ENCODE measurements around the gene ZBTB5. TPM values are rescaled to one million over a fixed set of nuclear protein-coding genes. Genes with fewer than 3 reads are reported as not detected.
"Not testable (repeated sequence)": the region's sequence is repeated elsewhere in the genome, so short reads cannot be mapped to it uniquely, and the experiment has no call there.

ZBTB5 gene
- total RNA-seq, 2 donors from 2014 or later, result 8.5 TPM

DNA sequence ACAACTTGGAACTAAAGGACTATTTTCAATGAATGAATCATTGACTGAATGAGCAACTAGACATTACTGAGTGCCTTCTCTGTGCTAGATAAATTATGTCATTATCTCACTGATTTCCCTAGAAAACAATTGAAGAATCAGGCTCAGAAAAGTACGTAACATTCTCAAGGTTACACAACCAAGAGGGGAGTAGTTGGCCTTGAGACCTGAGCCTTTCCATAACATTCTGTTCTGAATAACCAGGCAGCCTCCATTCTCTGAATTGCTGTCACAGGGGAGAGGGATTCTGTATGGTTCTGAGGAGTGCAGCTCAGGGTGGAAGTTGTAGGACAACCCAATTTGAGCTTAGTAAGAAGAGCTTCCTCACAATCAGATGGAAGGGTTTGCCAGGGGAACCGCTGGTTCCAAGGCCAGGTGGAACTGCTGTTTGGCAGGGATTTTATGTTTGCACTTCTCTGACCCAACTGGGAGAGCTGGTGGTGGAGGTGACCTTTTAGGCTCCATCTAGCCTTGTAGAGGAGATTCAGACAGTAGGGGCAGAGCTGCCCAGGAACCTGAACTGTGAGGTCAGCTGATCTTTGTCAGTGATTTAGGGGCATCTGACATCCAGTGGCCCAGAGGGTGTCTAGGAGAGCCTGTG lies 36.8 kb upstream of the ZBTB5 start:
- DNase-seq (ENCODE audit: low spot score), result no peak
- Mint-ChIP-seq H3K27me3 (no peaks in the 10 kb centered on the region), H3K27ac (peak overlapping the region; percentile 92 to 99), H3K4me1 (ENCODE audit: low read depth in 2 of 2) (peaks cover 46 to 50% of the 10 kb centered on the region in 2 donors), H3K36me3 (peaks cover 41% of the 10 kb centered on the region), H3K4me3 (no peak overlapping the region), H3K9me3 (no peaks in the 10 kb centered on the region)
- no peak for ATAC-seq

DNA sequence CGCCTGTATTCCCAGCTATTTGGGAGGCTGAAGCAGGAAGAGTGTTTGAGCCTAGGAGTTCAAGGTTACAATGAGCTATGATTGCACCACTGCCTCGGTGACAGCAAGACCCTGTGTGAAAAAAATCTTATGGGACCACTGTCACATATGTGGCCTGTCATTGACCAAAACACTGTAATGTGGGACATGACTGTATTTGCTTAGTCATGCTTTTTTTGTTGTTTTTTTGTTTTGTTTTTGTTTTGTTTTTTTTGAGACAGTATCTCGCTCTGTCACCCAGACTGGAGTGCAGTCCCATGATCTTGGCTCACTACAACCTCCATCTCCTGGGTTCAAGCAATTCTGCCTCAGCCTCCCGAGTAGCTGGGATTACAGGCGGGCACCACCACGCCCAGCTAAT lies 34.0 kb upstream of the ZBTB5 start:
- no peak overlapping the region for H3K4me3 Mint-ChIP-seq
- DNase-seq (ENCODE audit: low spot score) (no peak), ATAC-seq (no peak)
- no peaks in the 10 kb centered on the region for H3K9me3 Mint-ChIP-seq
- H3K4me1 Mint-ChIP-seq (ENCODE audit: low read depth in 2 of 2), result peaks cover 26 to 28% of the 10 kb centered on the region in 2 donors
- H3K36me3 Mint-ChIP-seq, result peaks cover 46% of the 10 kb centered on the region
- H3K27ac Mint-ChIP-seq, result no peak overlapping the region
- H3K27me3 Mint-ChIP-seq, result no peaks in the 10 kb centered on the region

DNA sequence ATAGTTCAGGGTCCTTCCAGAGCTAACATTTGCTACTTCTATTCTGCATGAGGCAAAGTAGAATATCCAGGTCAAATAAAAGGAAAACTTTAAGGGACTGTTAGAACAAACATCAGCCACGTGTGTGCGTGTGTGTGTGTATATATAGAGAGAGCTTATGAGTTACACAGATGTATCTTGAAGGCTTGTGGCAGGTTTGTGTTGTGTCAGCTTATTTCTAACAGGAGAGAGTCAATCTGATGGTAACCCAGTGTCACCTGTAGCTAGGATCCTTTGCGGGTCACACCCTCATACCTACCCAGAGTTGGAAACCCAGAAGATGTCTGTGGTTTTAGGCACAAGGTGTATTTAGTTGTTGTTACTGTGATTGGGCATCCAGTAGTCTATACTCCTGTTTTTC lies 33.2 kb upstream of the ZBTB5 start:
- no peak overlapping the region for H3K27ac Mint-ChIP-seq
- no peaks in the 10 kb centered on the region for H3K9me3 Mint-ChIP-seq
- H3K4me1 Mint-ChIP-seq (ENCODE audit: low read depth in 2 of 2), result peaks cover 20 to 23% of the 10 kb centered on the region in 2 donors
- ATAC-seq, result no peak
- DNase-seq (ENCODE audit: low spot score), result no peak
- no peaks in the 10 kb centered on the region for H3K27me3 Mint-ChIP-seq
- no peak overlapping the region for H3K4me3 Mint-ChIP-seq
- H3K36me3 Mint-ChIP-seq, result peaks cover 41% of the 10 kb centered on the region

DNA sequence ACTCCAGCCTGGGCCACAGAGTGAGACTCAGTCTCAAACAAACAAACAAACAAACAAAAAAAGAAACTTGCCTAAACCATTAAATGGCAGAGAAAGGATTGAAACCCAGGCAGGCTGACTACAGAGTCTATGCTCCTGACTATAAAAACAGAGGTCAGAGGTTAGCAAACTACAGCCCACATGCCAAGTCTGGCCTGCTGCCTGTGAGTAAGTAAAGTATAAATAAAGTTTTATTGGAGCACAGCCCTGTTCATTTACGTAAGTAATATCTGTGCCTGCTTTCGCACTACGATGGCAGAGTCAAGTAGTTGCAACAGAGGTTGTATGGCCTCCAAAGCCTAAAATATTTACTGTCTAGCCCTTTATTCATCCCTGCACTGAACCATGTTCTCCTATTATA lies 32.1 kb upstream of the ZBTB5 start:
- H3K9me3 Mint-ChIP-seq, result no peaks in the 10 kb centered on the region
- H3K4me1 Mint-ChIP-seq (ENCODE audit: low read depth in 2 of 2), result peaks cover 9 to 16% of the 10 kb centered on the region in 2 donors
- ATAC-seq, result no peak
- no peaks in the 10 kb centered on the region for H3K27me3 Mint-ChIP-seq
- peaks cover 43% of the 10 kb centered on the region for H3K36me3 Mint-ChIP-seq
- no peak overlapping the region for H3K27ac Mint-ChIP-seq
- H3K4me3 Mint-ChIP-seq, result no peak overlapping the region
- DNase-seq (ENCODE audit: low spot score), result no peak

DNA sequence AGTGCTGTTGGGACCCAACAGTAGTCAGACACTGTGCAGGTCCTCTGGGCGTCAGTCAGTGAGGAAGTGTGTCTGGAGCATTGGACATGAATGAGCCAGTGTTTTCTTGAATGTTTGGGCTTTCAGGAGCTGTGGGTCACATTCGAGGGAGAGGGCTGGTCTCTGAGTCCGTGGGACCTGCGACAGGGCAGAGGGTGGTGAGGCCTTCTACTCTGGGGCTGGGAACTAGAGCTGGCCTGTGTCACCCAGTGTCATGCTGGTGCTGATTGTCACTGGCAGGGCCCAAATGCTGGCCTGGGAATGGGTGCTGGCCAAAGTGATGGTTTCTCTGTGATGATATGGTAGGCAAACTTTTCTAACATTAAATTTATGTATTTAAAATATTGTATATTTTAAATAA lies 30.8 kb upstream of the ZBTB5 start:
- Mint-ChIP-seq H3K4me3 (no peak overlapping the region), H3K4me1 (ENCODE audit: low read depth in 2 of 2) (peaks cover 0 to 11% of the 10 kb centered on the region in 2 donors), H3K9me3 (no peaks in the 10 kb centered on the region), H3K27ac (no peak overlapping the region), H3K27me3 (no peaks in the 10 kb centered on the region), H3K36me3 (peaks cover 33% of the 10 kb centered on the region)
- no peak for ATAC-seq
- no peak for DNase-seq (ENCODE audit: low spot score)

DNA sequence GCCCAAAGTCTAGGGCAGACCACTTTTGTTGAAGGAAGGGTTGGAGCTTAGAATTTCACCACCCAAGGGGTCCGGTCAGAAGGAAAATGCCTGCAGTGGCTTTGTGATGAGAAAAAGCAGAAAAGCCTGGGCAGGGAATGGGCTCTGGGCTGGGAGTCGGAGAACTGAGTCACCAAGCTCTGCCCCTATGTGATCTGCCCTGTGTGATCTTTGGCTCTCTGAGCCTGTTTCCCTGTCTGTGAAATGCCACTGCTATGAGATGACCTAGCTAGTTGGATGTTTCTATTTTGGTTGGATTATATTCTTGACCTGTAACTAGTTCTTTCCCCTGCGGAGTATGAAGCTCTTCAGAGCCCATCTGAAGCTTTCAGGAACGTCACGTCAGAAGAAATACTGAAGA lies 30.3 kb upstream of the ZBTB5 start:
- H3K27me3 Mint-ChIP-seq, result no peaks in the 10 kb centered on the region

DNA sequence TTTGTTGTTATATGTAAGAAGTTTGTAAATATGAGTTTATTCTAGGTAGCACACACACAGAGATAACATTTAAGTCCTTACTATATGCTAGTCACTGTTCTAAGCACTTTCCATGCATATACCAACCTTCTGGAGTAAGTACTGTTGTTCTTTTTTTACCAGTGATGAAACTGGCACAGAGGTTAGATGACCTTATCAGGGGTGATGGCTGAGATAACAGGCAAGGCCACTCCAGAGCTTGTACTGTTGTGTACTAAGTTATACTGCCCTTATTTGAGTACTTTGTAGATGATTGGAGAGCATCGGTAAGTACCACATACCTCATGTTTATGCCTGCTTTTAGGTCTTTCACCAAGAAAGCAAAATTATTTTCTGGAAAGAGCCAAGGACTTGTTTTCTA lies 26.7 kb upstream of the ZBTB5 start:
- ATAC-seq, result no peak
- no peaks in the 10 kb centered on the region for H3K27me3 Mint-ChIP-seq
- DNase-seq (ENCODE audit: low spot score), result no peak
- no peak overlapping the region for H3K4me3 Mint-ChIP-seq
- H3K4me1 Mint-ChIP-seq (ENCODE audit: low read depth in 2 of 2), result peaks cover 19 to 28% of the 10 kb centered on the region in 2 donors
- H3K36me3 Mint-ChIP-seq, result peaks cover 28% of the 10 kb centered on the region
- H3K9me3 Mint-ChIP-seq, result no peaks in the 10 kb centered on the region
- H3K27ac Mint-ChIP-seq, result no peak overlapping the region

More for the DNA sequence above, 30.3 kb upstream of the ZBTB5 start:
- H3K4me3 Mint-ChIP-seq, result no peak overlapping the region
- ATAC-seq (no peak), DNase-seq (ENCODE audit: low spot score) (no peak)
- peaks cover 4 to 11% of the 10 kb centered on the region in 2 donors for H3K4me1 Mint-ChIP-seq (ENCODE audit: low read depth in 2 of 2)
- H3K36me3 Mint-ChIP-seq, result peaks cover 36% of the 10 kb centered on the region
- H3K9me3 Mint-ChIP-seq, result no peaks in the 10 kb centered on the region
- no peak overlapping the region for H3K27ac Mint-ChIP-seq

DNA sequence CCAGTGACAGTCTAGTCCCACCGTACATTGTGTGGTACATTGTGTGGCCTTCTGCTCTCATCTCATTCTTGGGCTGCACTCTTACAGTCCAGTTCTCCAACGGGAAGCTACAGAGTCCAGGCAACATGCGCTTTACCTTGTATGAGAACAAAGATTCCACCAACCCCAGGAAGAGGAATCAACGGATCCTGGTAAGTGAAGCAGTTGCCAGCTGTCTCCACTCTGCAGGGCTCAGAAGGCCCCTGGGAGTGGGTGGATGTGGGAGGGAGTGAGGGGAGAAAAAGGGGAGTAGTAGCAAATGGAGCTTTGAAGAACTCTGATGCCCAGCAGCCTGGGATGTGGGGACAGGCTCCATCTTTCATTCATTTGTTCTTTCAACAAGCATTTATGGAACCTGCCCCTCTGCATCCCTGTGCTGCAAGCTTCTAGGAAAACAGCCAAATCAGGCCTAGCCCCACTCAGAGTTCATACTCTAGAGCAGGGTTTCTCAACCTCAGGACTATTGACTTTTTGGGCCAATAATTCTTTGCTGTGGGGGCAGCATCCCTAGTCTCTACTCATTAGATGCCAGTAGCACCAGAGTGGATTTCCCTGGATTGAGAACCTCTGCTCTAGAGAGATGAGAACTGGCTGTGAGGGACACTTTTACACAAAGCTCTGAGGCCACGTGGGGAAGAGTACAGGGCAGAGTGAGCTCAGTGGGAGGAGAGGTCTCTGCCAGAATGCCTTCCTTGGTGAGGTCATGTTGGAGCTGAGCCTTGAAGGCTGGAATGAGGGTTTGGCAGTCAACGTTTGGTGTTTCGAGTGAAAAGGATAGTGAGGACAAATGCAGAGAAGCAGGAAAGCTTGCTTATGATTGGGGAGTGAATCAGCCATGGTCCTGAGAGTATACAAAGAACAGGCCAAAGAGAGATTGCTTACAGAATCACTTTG lies 21.6 kb upstream of the ZBTB5 start:
- H3K27me3 Mint-ChIP-seq, result peaks cover under 1 to 2% of the 10 kb centered on the region in 2 donors
- ATAC-seq (no peak), DNase-seq (ENCODE audit: low spot score) (no peak)
- no peaks in the 10 kb centered on the region for H3K9me3 Mint-ChIP-seq
- peaks cover 12% of the 10 kb centered on the region for H3K36me3 Mint-ChIP-seq
- H3K27ac Mint-ChIP-seq, result peak overlapping the region; percentile 92
- peak overlapping the region; percentile 98 for H3K4me3 Mint-ChIP-seq
- H3K4me1 Mint-ChIP-seq (ENCODE audit: low read depth in 2 of 2), result peaks cover 28 to 47% of the 10 kb centered on the region in 2 donors

DNA sequence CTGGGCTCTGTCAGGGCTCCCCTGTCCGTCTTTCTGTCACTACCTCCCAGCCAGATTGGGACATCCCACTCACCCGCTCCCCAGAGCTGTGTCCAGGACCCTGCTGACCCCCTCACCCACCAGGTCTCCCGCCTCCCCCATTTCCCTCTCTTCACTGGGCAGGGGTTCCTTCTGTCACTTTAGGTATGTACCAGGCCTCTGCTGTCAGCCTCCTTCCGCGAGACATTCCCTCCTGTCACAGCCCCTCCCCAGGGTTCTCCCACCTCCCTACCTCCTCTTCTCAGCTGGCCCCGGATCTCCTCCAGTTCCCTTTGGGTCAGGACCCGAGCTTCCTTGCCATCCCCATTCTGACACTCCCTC lies 21.0 kb upstream of the ZBTB5 start:
- Mint-ChIP-seq H3K4me1 (ENCODE audit: low read depth in 2 of 2) (peaks cover 28 to 47% of the 10 kb centered on the region in 2 donors), H3K9me3 (no peaks in the 10 kb centered on the region), H3K27me3 (peaks cover 6 to 9% of the 10 kb centered on the region in 2 donors), H3K36me3 (peaks cover 12% of the 10 kb centered on the region), H3K4me3 (peak overlapping the region; percentile 98), H3K27ac (peak overlapping the region; percentile 92)
- ATAC-seq, result no peak
- no peak for DNase-seq (ENCODE audit: low spot score)

DNA sequence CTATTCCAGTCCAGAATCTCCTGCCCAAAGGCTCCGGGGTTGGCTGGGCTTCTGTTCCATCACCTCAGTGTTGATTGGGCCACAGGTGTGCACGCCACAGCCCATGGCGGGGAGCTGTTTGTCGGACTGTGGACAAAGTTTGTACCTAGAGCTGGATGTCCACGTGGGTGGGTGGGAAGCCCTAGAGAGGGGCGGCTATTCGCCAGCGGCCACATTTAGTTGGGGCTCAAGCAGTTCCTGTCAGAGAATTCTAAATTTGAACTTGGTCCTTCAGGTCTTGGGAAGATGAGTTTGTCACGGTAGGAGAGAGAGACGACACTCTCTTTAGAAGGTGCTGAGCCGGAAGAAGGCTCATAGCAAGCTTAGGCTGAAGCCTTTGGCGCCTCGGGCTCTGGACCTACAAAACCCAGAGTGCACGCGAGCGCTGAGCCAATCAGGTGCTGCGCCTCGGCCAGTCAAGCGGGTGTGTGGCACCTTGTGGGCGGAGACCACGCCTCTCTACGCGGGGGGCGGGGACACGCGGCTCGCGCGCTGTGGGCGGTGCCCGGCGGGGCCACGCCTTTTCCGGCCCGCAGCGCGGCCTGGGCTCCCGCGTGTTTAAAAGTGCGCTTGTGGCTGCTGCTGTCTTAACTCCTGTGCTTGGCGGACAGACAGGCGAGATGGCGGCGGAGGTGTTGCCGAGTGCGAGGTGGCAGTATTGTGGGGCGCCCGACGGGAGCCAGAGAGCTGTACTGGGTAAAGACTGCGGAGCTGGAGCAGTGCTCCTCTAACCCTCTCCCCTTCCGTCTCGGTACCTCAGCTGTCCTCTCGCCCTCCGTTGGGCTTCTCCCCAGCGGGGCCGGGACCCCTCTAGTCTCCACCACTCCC lies 20.4 kb upstream of the ZBTB5 start, which contains the start of gene POLR1E:
TSS of gene POLR1E (plus strand) at position 560 of the 867 bp plus-strand sequence. CDS start at position 660, 100 bp downstream.
- DNase-seq (ENCODE audit: low spot score), result peak; percentile 97
- peaks cover 28 to 43% of the 10 kb centered on the region in 2 donors for H3K4me1 Mint-ChIP-seq (ENCODE audit: low read depth in 2 of 2)
- H3K36me3 Mint-ChIP-seq, result peaks cover 7% of the 10 kb centered on the region
- peak within 1 kb of the TSS; percentile 98 for H3K4me3 Mint-ChIP-seq
- H3K9me3 Mint-ChIP-seq, result no peaks in the 10 kb centered on the region
- H3K27me3 Mint-ChIP-seq, result peaks cover 6 to 11% of the 10 kb centered on the region in 2 donors
- peak within 1 kb of the TSS; percentile 92 for H3K27ac Mint-ChIP-seq
- ATAC-seq, result peak; percentile 99 to 100

DNA sequence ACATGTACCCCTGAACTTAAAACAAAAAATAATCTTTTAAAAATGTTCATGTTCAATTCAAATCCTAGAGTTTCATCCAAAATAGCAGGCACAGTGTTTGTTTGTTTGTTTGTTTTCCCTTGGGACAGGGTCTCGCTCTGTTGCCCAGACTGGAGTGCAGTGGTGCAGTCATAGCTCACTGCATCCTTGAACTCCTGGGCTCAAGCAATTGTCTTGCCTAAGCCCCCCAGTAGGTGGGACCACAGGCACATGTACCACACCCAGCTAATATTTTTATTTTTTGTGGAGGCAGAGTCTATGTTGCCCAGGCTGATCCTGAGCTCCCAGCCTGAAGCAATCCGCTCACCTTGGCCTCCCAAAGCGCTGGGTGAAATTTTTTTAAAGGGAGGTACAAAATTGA lies 15.5 kb upstream of the ZBTB5 start:
- H3K27ac Mint-ChIP-seq, result no peak overlapping the region
- no peaks in the 10 kb centered on the region for H3K9me3 Mint-ChIP-seq
- peaks cover 9 to 11% of the 10 kb centered on the region in 2 donors for H3K4me1 Mint-ChIP-seq (ENCODE audit: low read depth in 2 of 2)
- ATAC-seq (no peak), DNase-seq (ENCODE audit: low spot score) (no peak)
- H3K27me3 Mint-ChIP-seq, result peaks cover 26 to 37% of the 10 kb centered on the region in 2 donors
- no peaks in the 10 kb centered on the region for H3K36me3 Mint-ChIP-seq
- no peak overlapping the region for H3K4me3 Mint-ChIP-seq

DNA sequence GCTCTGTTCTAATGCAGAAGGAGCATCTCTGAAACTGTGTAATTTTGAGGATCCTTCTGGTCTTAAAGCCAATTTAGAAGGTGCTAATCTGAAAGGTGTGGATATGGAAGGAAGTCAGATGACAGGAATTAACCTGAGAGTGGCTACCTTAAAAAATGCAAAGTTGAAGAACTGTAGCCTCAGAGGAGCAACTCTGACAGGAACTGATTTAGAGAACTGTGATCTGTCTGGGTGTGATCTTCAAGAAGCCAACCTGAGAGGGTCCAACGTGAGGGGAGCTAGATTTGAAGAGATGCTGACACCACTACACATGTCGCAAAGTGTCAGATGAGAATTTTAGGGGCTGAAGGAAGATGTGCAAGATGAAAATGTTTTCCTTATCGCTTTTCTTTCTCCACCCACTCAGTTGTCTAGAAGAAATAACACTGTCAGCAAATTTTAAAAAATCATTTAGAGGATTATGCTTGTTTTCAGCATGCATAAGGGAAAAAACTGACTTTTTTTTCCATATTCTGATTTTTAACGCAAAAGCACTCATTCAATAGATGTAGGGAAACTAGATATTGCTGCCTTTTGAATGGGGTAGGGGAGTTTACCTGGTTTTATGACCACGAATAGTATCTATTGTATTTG lies 12.9 kb upstream of the ZBTB5 start:
- not testable (repeated sequence) for H3K4me3 Mint-ChIP-seq; DNase-seq (ENCODE audit: low spot score); H3K36me3 Mint-ChIP-seq; H3K4me1 Mint-ChIP-seq (ENCODE audit: low read depth in 2 of 2); H3K9me3 Mint-ChIP-seq; H3K27ac Mint-ChIP-seq; ATAC-seq
- H3K27me3 Mint-ChIP-seq, result peaks cover 26 to 37% of the 10 kb centered on the region in 2 donors

DNA sequence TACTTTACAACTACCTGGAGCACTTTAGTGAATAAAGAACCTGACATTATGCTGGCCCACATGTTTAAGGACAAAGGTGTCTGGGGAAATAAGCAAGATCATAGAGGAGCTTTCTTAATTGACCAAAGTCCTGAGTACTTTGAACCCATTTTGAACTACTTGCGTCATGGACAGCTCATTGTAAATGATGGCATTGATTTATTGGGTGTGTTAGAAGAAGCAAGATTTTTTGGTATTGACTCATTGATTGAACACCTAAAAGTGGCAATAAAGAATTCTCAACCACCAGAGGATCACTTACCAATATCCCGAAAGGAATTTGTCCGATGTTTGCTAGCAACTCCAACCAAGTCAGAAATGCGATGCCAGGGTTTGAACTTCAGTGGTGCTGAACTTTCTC lies 12.2 kb upstream of the ZBTB5 start:
- not testable (repeated sequence) for H3K4me1 Mint-ChIP-seq (ENCODE audit: low read depth in 2 of 2); DNase-seq (ENCODE audit: low spot score); H3K9me3 Mint-ChIP-seq; ATAC-seq; H3K27ac Mint-ChIP-seq; H3K36me3 Mint-ChIP-seq; H3K4me3 Mint-ChIP-seq
- peaks cover 26 to 37% of the 10 kb centered on the region in 2 donors for H3K27me3 Mint-ChIP-seq
